H1 (cell line): Measurements from ENCODE around the gene ARHGAP26. TPM values are rescaled to one million over a fixed set of nuclear protein-coding genes. Genes with fewer than 3 reads are reported as not detected.

Experiments
- CTCF ChIA-PET: fragments of 300-600 bp; sonication (Branson Sonifier 250); formaldehyde crosslinking; loops from one replicate; lab custom pipeline; 2021; ENCODE audit not compliant: partially characterized antibody; lab: Charles Lee
- POLR2A ChIA-PET: fragments of 300-600 bp; sonication (Branson Sonifier 250); formaldehyde crosslinking; loops from one replicate; lab custom pipeline; 2021; ENCODE audit warnings: inconsistent platforms; ENCODE audit not compliant: partially characterized antibody; lab: Charles Lee
- DNase-seq, 2 experiments: peaks; one replicate each; pipeline versions ENCODE4 v3.0.0 to v3.0.0-alpha.2; 2010 to 2022; ENCODE audit warnings: low spot score in 2 of 2, low read depth in 1 of 2, mixed read lengths in 1 of 2
- FAIRE-seq: peaks from 2 replicates; lab custom pipeline; 2011; peaks lifted over from hg19 to GRCh38; lab: Jason Lieb, UNC
- H2AFZ ChIP-seq: 2 replicates; pipeline ENCODE4 v1.8.1; 2012; ENCODE audit warnings: low read length, inconsistent platforms
- H2AK5ac ChIP-seq: 2 replicates; pipeline ENCODE4 v1.6.1; 2013; ENCODE audit warnings: low read depth, low read length
- H2BK120ac ChIP-seq: replicated peaks from 2 replicates; pipeline ENCODE3; 2013; ENCODE audit warnings: low read depth, low read length, inconsistent platforms
- H2BK12ac ChIP-seq: 2 replicates; pipeline ENCODE4 v1.6.1; 2013; ENCODE audit warnings: low read depth, low read length
- H2BK15ac ChIP-seq: 2 replicates; pipeline ENCODE4 v1.6.1; 2013; ENCODE audit warnings: low read length
- H2BK20ac ChIP-seq: 2 replicates; pipeline ENCODE4 v1.6.1; 2013; ENCODE audit warnings: low read length
- H2BK5ac ChIP-seq: 2 replicates; pipeline ENCODE4 v1.6.1; 2013; ENCODE audit warnings: low read depth, low read length
- H3K14ac ChIP-seq: 2 replicates; pipeline ENCODE4 v1.6.1; 2013; ENCODE audit warnings: inconsistent platforms; ENCODE audit not compliant: insufficient read length
- H3K18ac ChIP-seq: 2 replicates; pipeline ENCODE4 v1.6.1; 2013; ENCODE audit warnings: low read length; ENCODE audit errors: extremely low read depth
- H3K23ac ChIP-seq: 2 replicates; pipeline ENCODE4 v1.6.1; 2013; ENCODE audit warnings: inconsistent platforms; ENCODE audit not compliant: insufficient read length
- H3K23me2 ChIP-seq: 2 replicates; pipeline ENCODE4 v1.6.1; 2013; ENCODE audit warnings: low read depth, low read length
- H3K27ac ChIP-seq: 2 replicates; pipeline ENCODE4 v1.6.1; 2011; ENCODE audit warnings: low read depth, low read length, inconsistent platforms
- H3K27me3 ChIP-seq, 4 experiments: replicated peaks in 1 of 4; 1 replicate in 1 of 4; 2 replicates in 3 of 4; pipeline versions ENCODE4 v1.6.1 to v1.8.1; 2011 to 2013; ENCODE audit warnings: low read length in 3 of 4, mild to moderate bottlenecking in 3 of 4, inconsistent platforms in 2 of 4, mixed read lengths in 2 of 4, moderate library complexity in 1 of 4; ENCODE audit not compliant: control insufficient read depth in 3 of 4, insufficient read depth in 3 of 4; ENCODE audit errors: extremely low read depth in 1 of 4
- H3K36me3 ChIP-seq, 4 experiments: 2 replicates each; pipeline versions ENCODE4 v1.6.1 to v1.8.1; 2011 to 2013; ENCODE audit warnings: mild to moderate bottlenecking in 4 of 4, low read length in 3 of 4, moderate library complexity in 2 of 4, control low read depth in 1 of 4, inconsistent platforms in 1 of 4; ENCODE audit not compliant: insufficient read depth in 4 of 4, control insufficient read depth in 2 of 4
- H3K4ac ChIP-seq: replicated peaks from 2 replicates; pipeline ENCODE3; 2013; ENCODE audit warnings: low read length, low read depth, mixed read lengths, inconsistent platforms; ENCODE audit not compliant: insufficient read length
- H3K4me1 ChIP-seq, 4 experiments: replicated peaks in 1 of 4; 1 replicate in 1 of 4; 2 replicates in 3 of 4; pipeline versions ENCODE4 v1.6.1 to v1.8.1; 2011 to 2013; ENCODE audit warnings: low read length in 3 of 4, inconsistent platforms in 2 of 4, mixed read lengths in 1 of 4; ENCODE audit not compliant: insufficient read depth in 4 of 4, control insufficient read depth in 3 of 4
- H3K4me2 ChIP-seq, 2 experiments: 2 replicates each; pipeline versions ENCODE4 v1.6.1 to v1.8.1; 2011 to 2013; ENCODE audit warnings: low read depth in 2 of 2, low read length in 2 of 2, control low read depth in 1 of 2, inconsistent platforms in 1 of 2, mild to moderate bottlenecking in 1 of 2; ENCODE audit not compliant: insufficient read depth in 1 of 2
- H3K4me3 ChIP-seq, 4 experiments: fragments of 200-600, 300-600 bp in 1 of 4; sonication (generic), shearing (Covaris generic), sonication (Bioruptor Twin) in 1 of 4; 2 replicates each; pipeline versions ENCODE4 v1.5.1 to v1.8.1; 2011 to 2016; ENCODE audit warnings: low read length in 4 of 4, low read depth in 3 of 4, control low read depth in 2 of 4, inconsistent platforms in 2 of 4, mild to moderate bottlenecking in 2 of 4, mixed read lengths in 1 of 4, moderate library complexity in 1 of 4; ENCODE audit not compliant: insufficient read depth in 2 of 4; ENCODE audit errors: extremely low read depth in 1 of 4
- H3K56ac ChIP-seq: replicated peaks from 2 replicates; pipeline ENCODE3; 2013; ENCODE audit warnings: low read depth, mild to moderate bottlenecking, mixed read lengths, low read length, inconsistent platforms; ENCODE audit not compliant: insufficient read length
- H3K79me1 ChIP-seq: 2 replicates; pipeline ENCODE4 v1.6.1; 2013; ENCODE audit warnings: low read depth, low read length, control low read depth
- H3K79me2 ChIP-seq, 2 experiments: 2 replicates each; pipeline versions ENCODE4 v1.6.1 to v1.8.1; 2012 to 2013; ENCODE audit warnings: low read length in 2 of 2, mild to moderate bottlenecking in 2 of 2, inconsistent platforms in 1 of 2; ENCODE audit not compliant: insufficient read depth in 2 of 2, control insufficient read depth in 1 of 2
- H3K9ac ChIP-seq, 4 experiments: replicated peaks in 1 of 4; 1 replicate in 1 of 4; 2 replicates in 3 of 4; pipeline versions ENCODE4 v1.6.1 to v1.8.1; 2011 to 2013; ENCODE audit warnings: low read depth in 3 of 4, low read length in 3 of 4, control low read depth in 2 of 4, mild to moderate bottlenecking in 2 of 4, moderate library complexity in 2 of 4, inconsistent platforms in 1 of 4; ENCODE audit errors: extremely low read depth in 1 of 4
- H3K9me3 ChIP-seq, 2 experiments: 2 replicates each; pipeline versions ENCODE4 v1.6.1 to v1.8.1; 2012 to 2013; ENCODE audit warnings: mild to moderate bottlenecking in 2 of 2, moderate library complexity in 2 of 2, control low read depth in 1 of 2, inconsistent platforms in 1 of 2, low read depth in 1 of 2, low read length in 1 of 2, mixed read lengths in 1 of 2; ENCODE audit not compliant: insufficient read depth in 2 of 2
- H4K20me1 ChIP-seq, 2 experiments: replicated peaks in 1 of 2; 2 replicates each; pipeline versions ENCODE3 to v1.8.1; 2011 to 2013; ENCODE audit warnings: inconsistent platforms in 2 of 2, low read length in 2 of 2, mild to moderate bottlenecking in 1 of 2; ENCODE audit not compliant: insufficient read depth in 2 of 2, control insufficient read depth in 1 of 2
- H4K5ac ChIP-seq: 2 replicates; pipeline ENCODE4 v1.6.1; 2013; ENCODE audit warnings: low read length, low read depth, mixed read lengths, inconsistent platforms; ENCODE audit not compliant: insufficient read length
- H4K8ac ChIP-seq: 2 replicates; pipeline ENCODE4 v1.8.0; 2013; ENCODE audit warnings: mild to moderate bottlenecking, moderate library complexity, low read length, inconsistent platforms; ENCODE audit not compliant: insufficient read depth; ENCODE audit errors: extremely low read depth
- H4K91ac ChIP-seq: replicated peaks from 2 replicates; pipeline ENCODE3; 2013; ENCODE audit warnings: low read length, mixed read lengths, inconsistent platforms; ENCODE audit not compliant: insufficient read length
- ASH2L ChIP-seq: fragments of 200-600, 300-600 bp; sonication (generic); IDR thresholded peaks from one replicate; pipeline ENCODE4 v1.7.1; 2017; ENCODE audit warnings: low read length
- BACH1 ChIP-seq: IDR thresholded peaks from 2 replicates; pipeline ENCODE4 v1.6.1; 2012; ENCODE audit warnings: low read length, improper control_type of control experiment
- CREB1 ChIP-seq: IDR thresholded peaks from 2 replicates; pipeline ENCODE4 v1.6.1; 2012; ENCODE audit warnings: inconsistent platforms
- CTCF ChIP-seq, 3 experiments: IDR thresholded peaks; 1 replicate in 2 of 3; 2 replicates in 1 of 3; pipeline versions ENCODE4 v1.5.1 to v1.6.1; 2011; ENCODE audit warnings: low read length in 3 of 3, mild to moderate bottlenecking in 3 of 3, inconsistent platforms in 2 of 3, low read depth in 1 of 3, moderate library complexity in 1 of 3; ENCODE audit not compliant: insufficient read depth in 1 of 3; ENCODE audit errors: control extremely low read depth in 1 of 3
- HDAC6 ChIP-seq: IDR thresholded peaks from one replicate; pipeline ENCODE4 v1.7.1; 2012; ENCODE audit warnings: low read depth, mild to moderate bottlenecking, inconsistent platforms, low read length, moderate library complexity
- RNF2 ChIP-seq: fragments of 200-900, 300-1000 bp; sonication (generic); IDR thresholded peaks from 2 replicates; pipeline ENCODE4 v1.7.1; 2016; ENCODE audit warnings: borderline replicate concordance, low read depth, mild to moderate bottlenecking, antibody characterized with exemption, low read length; ENCODE audit not compliant: poor library complexity, severe bottlenecking; ENCODE audit errors: missing control alignments
- RXRA ChIP-seq: IDR thresholded peaks from 2 replicates; pipeline ENCODE4 v1.6.1; 2011; ENCODE audit warnings: low read depth, mild to moderate bottlenecking, low read length, moderate library complexity; ENCODE audit not compliant: insufficient read depth
- SIRT6 ChIP-seq: IDR thresholded peaks from one replicate; pipeline ENCODE4 v1.7.1; 2012; ENCODE audit warnings: low read length, inconsistent platforms
- SP2 ChIP-seq: IDR thresholded peaks from 2 replicates; pipeline ENCODE4 v1.6.1; 2012; ENCODE audit warnings: mild to moderate bottlenecking, low read length, inconsistent platforms
- SP4 ChIP-seq: IDR thresholded peaks from 2 replicates; pipeline ENCODE4 v1.6.1; 2012; ENCODE audit warnings: low read length, inconsistent platforms
- SUZ12 ChIP-seq: fragments of 200-600 bp; sonication (generic); IDR thresholded peaks from 2 replicates; pipeline ENCODE4 v1.6.1; 2012; ENCODE audit warnings: mild to moderate bottlenecking, inconsistent platforms, low read length, moderate library complexity, mixed read lengths
- TBP ChIP-seq: IDR thresholded peaks from 2 replicates; pipeline ENCODE4 v1.6.1; 2011; ENCODE audit warnings: low read depth, low read length, improper control_type of control experiment
- WGBS, 2 experiments: shearing (Covaris generic) in 1 of 2; methylation state at CpG; one replicate each; pipeline versions ENCODE4 v1.1.6 to v1.1.7; 2013 to 2015; ENCODE audit warnings: low lambda C conversion rate in 2 of 2, mixed read lengths in 2 of 2, inconsistent platforms in 1 of 2, low coverage in 1 of 2, missing lambda C conversion rate in 1 of 2; ENCODE audit not compliant: insufficient replicate concordance in 2 of 2, insufficient coverage in 1 of 2, insufficient read length in 1 of 2; ENCODE audit errors: extremely low coverage in 1 of 2, missing lambda C conversion rate in 1 of 2; 5-methylcytosine and 5-hydroxymethylcytosine counted together
- polyA plus RNA-seq, 7 experiments: library from polyadenylated mRNA; depleted of rRNA in 3 of 7; stranded (reverse) in 5 of 7; unstranded in 2 of 7; fragments of >200 nt in 5 of 7; fragments of 200-250 nt in 2 of 7; gene quantifications; 1 replicate in 5 of 7; 2 replicates in 1 of 7; 4 replicates in 1 of 7; pipeline versions ENCODE4 v1.2.1 to v1.2.3, GENCODE V29; 2011 to 2013; ENCODE audit warnings: missing spikeins in 2 of 7, mixed read lengths in 2 of 7
- total RNA-seq: library from RNA; stranded (reverse); fragmentation: NEBNext Ultra II Directional; extraction: Animal tissue kit (Norgen Biotek cat#: 25700); gene quantifications from 2 replicates; pipeline ENCODE4 v1.2.1, GENCODE V29; 2021

ARHGAP26 gene
- total and polyA plus RNA-seq, 2 of the 8 experiments (the other 6 are each of a cell fraction or from before 2014, with no cell fraction given): 7.1 to 24.8 TPM

GRCh38 chr5:142823806-142824205 lies 53.6 kb downstream of the ARHGAP26 start:
- H3K4me3 ChIP-seq: no peak overlapping the region
- no peak overlapping the region for H3K4ac ChIP-seq
- peaks cover 0 to 40% of the 10 kb centered on the region in 2 experiments; a peak in 2 of 4 replicates for H3K79me2 ChIP-seq
- peaks cover 0 to 19% (median 12%) of the 10 kb centered on the region in 4 experiments; a peak in 5 of 7 replicates for H3K4me1 ChIP-seq
- 91% methylated on average over 5 of the region's 5 CpGs; no CpG with 5 or more reads in 1 of the 2 experiments for WGBS, 2 experiments
- POLR2A ChIA-PET: interaction anchor here (1.4 kb wide), 1 partner anchor 41 kb away, joined by 3 read pairs; no protein-coding TSS in a partner anchor
- H3K9ac ChIP-seq: no peak overlapping the region
- H4K20me1 ChIP-seq: no peaks in the 10 kb centered on the region
- no peak overlapping the region for H4K8ac ChIP-seq
- H3K27me3 ChIP-seq: no peaks in the 10 kb centered on the region
- no peak overlapping the region for H3K27ac ChIP-seq
- H2BK5ac ChIP-seq: 0 out of 2 replicates have a peak overlapping the region, but pooled peaks have one; percentile 9
- H3K23me2 ChIP-seq: no peaks in the 10 kb centered on the region
- H3K23ac ChIP-seq: no peak overlapping the region
- H4K5ac ChIP-seq: no peak overlapping the region
- H3K79me1 ChIP-seq: peaks cover 4% of the 10 kb centered on the region; the same call in 1 of the 2 replicates
- H2BK15ac ChIP-seq: no peak overlapping the region
- H2AK5ac ChIP-seq: no peak overlapping the region
- CTCF ChIA-PET: interaction anchor here (0.6 to 3.5 kb wide), 8 partner anchors 15 to 1290 kb away, joined by 3 to 12 read pairs (median 3); no protein-coding TSS in a partner anchor
- H2BK120ac ChIP-seq: no peak overlapping the region
- no peak overlapping the region for H3K4me2 ChIP-seq
- no peak overlapping the region for H2BK12ac ChIP-seq
- no peak overlapping the region for H2AFZ ChIP-seq
- no peaks in the 10 kb centered on the region for H3K36me3 ChIP-seq
- DNase-seq: no peak
- H2BK20ac ChIP-seq: no peak overlapping the region
- H3K56ac ChIP-seq: no peak overlapping the region
- no peak overlapping the region for H3K14ac ChIP-seq
- no peak for FAIRE-seq
- H3K18ac ChIP-seq: no peak overlapping the region
- H3K9me3 ChIP-seq: no peaks in the 10 kb centered on the region
- H4K91ac ChIP-seq: no peak overlapping the region
- TF ChIP-seq ASH2L (no peak), CREB1 (no peak), TBP (no peak), HDAC6 (no peak), BACH1 (no peak), SIRT6 (no peak), RXRA (no peak), SP2 (no peak), SP4 (no peak), SUZ12 (no peak), CTCF (IDR thresholded peaks at IDR 0.05; ENCODE audit: control extremely low read depth in 1 of 3, insufficient read depth in 1 of 3, low read depth in 1 of 3, low read length in 3 of 3) (no peak), RNF2 (no peak)
